Natural killer cell (primary cell): ENCODE data around the gene SGCA. TPM values are rescaled to one million over a fixed set of nuclear protein-coding genes. Genes with fewer than 3 reads are reported as not detected.

Experiments
- ATAC-seq, 3 donors: fragments of 150-1000 bp in 2 of 3; fragments of 200-7000 bp in 1 of 3; cut with Tn5 transposase; 1 replicate in 1 of 3; 2 replicates in 2 of 3; pipeline ENCODE4 v1.10.0; 2021; ENCODE audit warnings: mild to moderate bottlenecking in 2 of 3, moderate library complexity in 2 of 3
- DNase-seq, 2 donors: peaks; one replicate each; pipeline versions ENCODE4 v3.0.0 to v3.0.0-alpha.2; 2013 to 2021; ENCODE audit warnings: mixed read lengths in 1 of 2
- H3K27ac ChIP-seq: one replicate; pipeline ENCODE4 v1.5.1; 2013; ENCODE audit warnings: mild to moderate bottlenecking, low read length
- H3K27me3 ChIP-seq: one replicate; pipeline ENCODE4 v1.6.1; 2013; ENCODE audit warnings: low read length; ENCODE audit not compliant: control insufficient read depth, insufficient read depth
- H3K36me3 ChIP-seq: one replicate; pipeline ENCODE4 v1.6.1; 2013; ENCODE audit warnings: low read length; ENCODE audit not compliant: control insufficient read depth, insufficient read depth
- H3K4me1 ChIP-seq: one replicate; pipeline ENCODE4 v1.6.1; 2013; ENCODE audit warnings: low read length; ENCODE audit not compliant: control insufficient read depth, insufficient read depth
- H3K4me3 ChIP-seq: one replicate; pipeline ENCODE4 v1.5.1; 2013; ENCODE audit warnings: low read length
- H3K9me3 ChIP-seq: one replicate; pipeline ENCODE4 v1.6.1; 2013; ENCODE audit warnings: low read length; ENCODE audit not compliant: control insufficient read depth, insufficient read depth
- H3K27ac Mint-ChIP-seq, 2 donors: one replicate each; pipeline ENCODE4 v1.8.0; 2022; ENCODE audit warnings: mild to moderate bottlenecking in 2 of 2, mixed read lengths in 2 of 2, moderate library complexity in 1 of 2
- H3K27me3 Mint-ChIP-seq, 2 donors: one replicate each; pipeline ENCODE4 v1.8.0; 2022; ENCODE audit warnings: low read depth in 2 of 2, mixed read lengths in 2 of 2
- H3K36me3 Mint-ChIP-seq: one replicate; pipeline ENCODE4 v1.8.0; 2022; ENCODE audit warnings: mixed read lengths
- H3K4me1 Mint-ChIP-seq, 2 donors: one replicate each; pipeline ENCODE4 v1.8.0; 2022; ENCODE audit warnings: mixed read lengths in 2 of 2
- H3K4me3 Mint-ChIP-seq: one replicate; pipeline ENCODE4 v1.8.0; 2022; ENCODE audit warnings: mild to moderate bottlenecking, moderate library complexity, mixed read lengths
- H3K9me3 Mint-ChIP-seq, 2 donors: one replicate each; pipeline ENCODE4 v1.8.0; 2022; ENCODE audit warnings: mixed read lengths in 2 of 2
- CTCF ChIP-seq: fragments of 200-600 bp; IDR thresholded peaks from one replicate; pipeline ENCODE4 v1.8.0; 2022; ENCODE audit warnings: antibody characterized with exemption
- WGBS: methylation state at CpG from one replicate; pipeline ENCODE4 v1.1.7; 2013; ENCODE audit warnings: missing lambda C conversion rate; ENCODE audit not compliant: insufficient coverage; 5-methylcytosine and 5-hydroxymethylcytosine counted together
- intact Hi-C: fragments of 100-400 bp; cut with micrococcal nuclease; formaldehyde crosslinking; loops from one replicate; pipeline ENCODE4 v1.14.2; 2022
- total RNA-seq, 4 donors: library from RNA; stranded (reverse); fragments of 120-200 nt in 1 of 4; gene quantifications; one replicate each; pipeline versions ENCODE4 v1.2.3 to v1.2.4, GENCODE V29; 2013 to 2022

The SGCA gene
- total RNA-seq, 3 donors from 2014 or later (not counting 1 experiment from before 2014, with no cell fraction given), result not detected

GRCh38 chr17:50177983-50178834 lies 12.4 kb downstream of the SGCA start:
- intact Hi-C loops, result no loop called here
- Mint-ChIP-seq H3K4me3 (peak overlapping the region; percentile 49), H3K4me1 (peaks cover 10 to 15% of the 10 kb centered on the region in 2 donors), H3K27ac (peak overlapping the region in 1 of 2 donors; percentile 3), H3K9me3 (no peaks in the 10 kb centered on the region), H3K27me3 (peaks cover 0 to 3% of the 10 kb centered on the region in 2 donors), H3K36me3 (no peaks in the 10 kb centered on the region)
- TF ChIP-seq CTCF, result peak; percentile 30
- 33% methylated on average over 22 of the region's 22 CpGs for WGBS
- H3K27me3 ChIP-seq, result no peaks in the 10 kb centered on the region
- peaks cover 13% of the 10 kb centered on the region for H3K4me1 ChIP-seq
- peak; percentile 74 to 98 (median 96) for ATAC-seq
- H3K4me3 ChIP-seq, result no peak overlapping the region
- peak in 1 of 2 donors; percentile 66 for DNase-seq
- no peaks in the 10 kb centered on the region for H3K36me3 ChIP-seq
- H3K27ac ChIP-seq, result no peak overlapping the region
- H3K9me3 ChIP-seq, result no peaks in the 10 kb centered on the region

GRCh38 chr17:50180111-50180510 lies 14.3 kb downstream of the SGCA start:
- no peak overlapping the region for H3K27ac Mint-ChIP-seq
- ATAC-seq, result no peak
- Histone ChIP-seq H3K9me3 (no peaks in the 10 kb centered on the region), H3K4me3 (no peak overlapping the region), H3K4me1 (peaks cover 31% of the 10 kb centered on the region), H3K36me3 (peaks cover 7% of the 10 kb centered on the region), H3K27ac (no peak overlapping the region), H3K27me3 (no peaks in the 10 kb centered on the region)
- DNase-seq, result no peak
- peaks cover 19 to 26% of the 10 kb centered on the region in 2 donors for H3K4me1 Mint-ChIP-seq
- no peaks in the 10 kb centered on the region for H3K36me3 Mint-ChIP-seq
- WGBS, result 92% methylated on average over 4 of the region's 4 CpGs
- intact Hi-C loops, result no loop called here
- no peaks in the 10 kb centered on the region for H3K9me3 Mint-ChIP-seq
- no peak for TF ChIP-seq CTCF
- H3K27me3 Mint-ChIP-seq, result peaks cover 0 to 3% of the 10 kb centered on the region in 2 donors
- no peak overlapping the region for H3K4me3 Mint-ChIP-seq

GRCh38 chr17:50180620-50181019 lies 14.8 kb downstream of the SGCA start:
- Histone ChIP-seq H3K27ac (no peak overlapping the region), H3K9me3 (no peaks in the 10 kb centered on the region), H3K4me1 (peaks cover 31% of the 10 kb centered on the region), H3K36me3 (peaks cover 10% of the 10 kb centered on the region), H3K27me3 (no peaks in the 10 kb centered on the region), H3K4me3 (no peak overlapping the region)
- TF ChIP-seq CTCF, result no peak
- no peaks in the 10 kb centered on the region for H3K9me3 Mint-ChIP-seq
- H3K36me3 Mint-ChIP-seq, result no peaks in the 10 kb centered on the region
- H3K27ac Mint-ChIP-seq, result no peak overlapping the region
- no peak overlapping the region for H3K4me3 Mint-ChIP-seq
- ATAC-seq, result no peak
- 85% methylated on average over 11 of the region's 12 CpGs for WGBS
- peaks cover 0 to 3% of the 10 kb centered on the region in 2 donors for H3K27me3 Mint-ChIP-seq
- DNase-seq, result no peak
- intact Hi-C loops, result no loop called here
- H3K4me1 Mint-ChIP-seq, result peaks cover 19 to 26% of the 10 kb centered on the region in 2 donors
